Liver (tissue), 2 donors: ENCODE results near the gene TRIM67.

ENCODE experiments used
- YY1 ChIP-seq: IDR thresholded peaks from 2 replicates; pipeline ENCODE4 v1.6.1; 2016; ENCODE audit warnings: antibody characterized with exemption, mild to moderate bottlenecking
- TF ChIP-seq, protein P1 (sequence below): fragments of 150-350 bp; IDR thresholded peaks from 2 replicates; pipeline ENCODE4 v1.5.1; 2017; ENCODE audit warnings: improper control_type of control experiment, low read depth, low read length; ENCODE audit not compliant: missing input control
- donor health status: healthy.

DNA sequence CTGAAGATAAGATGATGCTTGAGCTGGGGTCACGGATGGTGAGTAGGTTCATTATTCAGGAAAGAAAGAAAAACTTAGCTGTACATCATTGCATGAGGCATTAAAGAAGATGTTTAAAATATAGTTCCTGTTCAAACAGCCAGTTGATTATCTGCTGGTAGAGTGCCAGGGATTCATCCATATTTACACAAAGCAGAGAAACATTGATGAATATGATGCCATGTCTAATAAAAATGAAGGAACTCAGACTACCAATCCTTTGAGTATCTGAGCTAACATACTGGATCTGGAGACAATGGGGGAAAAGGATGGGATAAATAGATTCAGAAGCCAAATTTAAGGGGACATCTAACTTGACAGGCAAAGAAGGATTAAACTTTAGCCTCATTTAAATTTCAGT, 14.6 kb downstream of the TRIM67 start:
- TF ChIP-seq YY1, result no peak
- TF ChIP-seq, protein P1, sequence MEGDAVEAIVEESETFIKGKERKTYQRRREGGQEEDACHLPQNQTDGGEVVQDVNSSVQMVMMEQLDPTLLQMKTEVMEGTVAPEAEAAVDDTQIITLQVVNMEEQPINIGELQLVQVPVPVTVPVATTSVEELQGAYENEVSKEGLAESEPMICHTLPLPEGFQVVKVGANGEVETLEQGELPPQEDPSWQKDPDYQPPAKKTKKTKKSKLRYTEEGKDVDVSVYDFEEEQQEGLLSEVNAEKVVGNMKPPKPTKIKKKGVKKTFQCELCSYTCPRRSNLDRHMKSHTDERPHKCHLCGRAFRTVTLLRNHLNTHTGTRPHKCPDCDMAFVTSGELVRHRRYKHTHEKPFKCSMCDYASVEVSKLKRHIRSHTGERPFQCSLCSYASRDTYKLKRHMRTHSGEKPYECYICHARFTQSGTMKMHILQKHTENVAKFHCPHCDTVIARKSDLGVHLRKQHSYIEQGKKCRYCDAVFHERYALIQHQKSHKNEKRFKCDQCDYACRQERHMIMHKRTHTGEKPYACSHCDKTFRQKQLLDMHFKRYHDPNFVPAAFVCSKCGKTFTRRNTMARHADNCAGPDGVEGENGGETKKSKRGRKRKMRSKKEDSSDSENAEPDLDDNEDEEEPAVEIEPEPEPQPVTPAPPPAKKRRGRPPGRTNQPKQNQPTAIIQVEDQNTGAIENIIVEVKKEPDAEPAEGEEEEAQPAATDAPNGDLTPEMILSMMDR, result no peak
